Thoracic aorta (tissue), 2 donors: Measurements from ENCODE around the gene MBD3L4. TPM values are rescaled to one million over a fixed set of nuclear protein-coding genes. Genes with fewer than 3 reads are reported as not detected.

Experiments
- ATAC-seq: fragments of 150-250 bp; one replicate; pipeline ENCODE4 v1.8.0; 2017; ENCODE audit warnings: low read depth; ENCODE audit not compliant: insufficient number of reproducible peaks, low FRiP score
- DNase-seq: peaks from one replicate; pipeline ENCODE4 v3.0.0-alpha.2; 2020; ENCODE audit warnings: low spot score
- H3K27ac ChIP-seq, 2 donors: fragments of 200-600 bp; sonication (generic); 1 replicate in 1 of 2; 2 replicates in 1 of 2; pipeline ENCODE4 v1.5.1; 2016; ENCODE audit warnings: mild to moderate bottlenecking in 2 of 2, moderate library complexity in 2 of 2
- H3K27me3 ChIP-seq: fragments of 200-600 bp; sonication (generic); replicated peaks from 2 replicates; pipeline ENCODE4 v1.6.0; 2016; ENCODE audit warnings: mild to moderate bottlenecking; ENCODE audit not compliant: insufficient read depth
- H3K36me3 ChIP-seq: fragments of 200-600 bp; sonication (generic); one replicate; pipeline ENCODE4 v1.5.1; 2016
- H3K4me1 ChIP-seq, 2 donors: fragments of 200-600 bp; sonication (generic); 1 replicate in 1 of 2; 2 replicates in 1 of 2; pipeline versions ENCODE4 v1.5.1 to v1.6.0; 2016; ENCODE audit warnings: low read depth in 2 of 2, mild to moderate bottlenecking in 1 of 2; ENCODE audit not compliant: control insufficient read depth in 1 of 2
- H3K4me3 ChIP-seq: fragments of 200-600 bp; sonication (generic); 2 replicates; pipeline ENCODE4 v1.5.1; 2016; ENCODE audit warnings: mild to moderate bottlenecking
- H3K9me3 ChIP-seq: fragments of 200-600 bp; sonication (generic); 2 replicates; pipeline ENCODE4 v1.5.1; 2016
- total RNA-seq, 2 donors: library from RNA; depleted of rRNA; stranded (reverse); fragments of >200 nt; gene quantifications; one replicate each; pipeline versions ENCODE4 v1.1.0 to v1.2.3, GENCODE V29; 2016
- TF ChIP-seq, protein P1 (sequence below): fragments of 200-600 bp; sonication (generic); IDR thresholded peaks from one replicate; pipeline ENCODE4 v1.5.1; 2019; ENCODE audit warnings: antibody characterized with exemption

Gene MBD3L4
- total RNA-seq, 2 donors from 2014 or later: not detected

DNA sequence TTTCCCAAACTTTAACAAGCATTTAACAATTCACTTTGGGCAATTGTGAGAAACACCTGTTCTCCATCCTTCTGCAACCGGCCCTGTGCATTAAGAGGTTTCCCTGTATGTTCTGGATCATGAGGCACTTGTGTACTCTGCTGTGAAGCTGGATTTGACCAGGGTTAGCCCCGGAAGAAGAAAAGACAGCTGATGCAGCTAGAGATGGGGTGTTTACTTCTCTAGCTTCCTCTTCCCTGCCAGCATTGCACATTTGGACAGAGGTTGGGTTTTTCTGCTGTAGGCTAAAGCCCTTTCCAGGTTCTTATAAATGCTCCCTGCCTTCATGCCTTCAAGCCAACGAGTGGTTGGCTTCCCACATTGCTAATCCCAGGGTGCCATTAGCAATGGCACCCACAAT is 39.6 kb downstream of the MBD3L4 start:
- ATAC-seq: no peak
- TF ChIP-seq, protein P1, sequence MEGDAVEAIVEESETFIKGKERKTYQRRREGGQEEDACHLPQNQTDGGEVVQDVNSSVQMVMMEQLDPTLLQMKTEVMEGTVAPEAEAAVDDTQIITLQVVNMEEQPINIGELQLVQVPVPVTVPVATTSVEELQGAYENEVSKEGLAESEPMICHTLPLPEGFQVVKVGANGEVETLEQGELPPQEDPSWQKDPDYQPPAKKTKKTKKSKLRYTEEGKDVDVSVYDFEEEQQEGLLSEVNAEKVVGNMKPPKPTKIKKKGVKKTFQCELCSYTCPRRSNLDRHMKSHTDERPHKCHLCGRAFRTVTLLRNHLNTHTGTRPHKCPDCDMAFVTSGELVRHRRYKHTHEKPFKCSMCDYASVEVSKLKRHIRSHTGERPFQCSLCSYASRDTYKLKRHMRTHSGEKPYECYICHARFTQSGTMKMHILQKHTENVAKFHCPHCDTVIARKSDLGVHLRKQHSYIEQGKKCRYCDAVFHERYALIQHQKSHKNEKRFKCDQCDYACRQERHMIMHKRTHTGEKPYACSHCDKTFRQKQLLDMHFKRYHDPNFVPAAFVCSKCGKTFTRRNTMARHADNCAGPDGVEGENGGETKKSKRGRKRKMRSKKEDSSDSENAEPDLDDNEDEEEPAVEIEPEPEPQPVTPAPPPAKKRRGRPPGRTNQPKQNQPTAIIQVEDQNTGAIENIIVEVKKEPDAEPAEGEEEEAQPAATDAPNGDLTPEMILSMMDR: no peak
- no peak overlapping the region for H3K27ac ChIP-seq
- no peaks in the 10 kb centered on the region for H3K4me1 ChIP-seq
- DNase-seq: no peak
- no peaks in the 10 kb centered on the region for H3K36me3 ChIP-seq
- H3K9me3 ChIP-seq: no peaks in the 10 kb centered on the region
- no peak overlapping the region for H3K4me3 ChIP-seq
- no peaks in the 10 kb centered on the region for H3K27me3 ChIP-seq

DNA sequence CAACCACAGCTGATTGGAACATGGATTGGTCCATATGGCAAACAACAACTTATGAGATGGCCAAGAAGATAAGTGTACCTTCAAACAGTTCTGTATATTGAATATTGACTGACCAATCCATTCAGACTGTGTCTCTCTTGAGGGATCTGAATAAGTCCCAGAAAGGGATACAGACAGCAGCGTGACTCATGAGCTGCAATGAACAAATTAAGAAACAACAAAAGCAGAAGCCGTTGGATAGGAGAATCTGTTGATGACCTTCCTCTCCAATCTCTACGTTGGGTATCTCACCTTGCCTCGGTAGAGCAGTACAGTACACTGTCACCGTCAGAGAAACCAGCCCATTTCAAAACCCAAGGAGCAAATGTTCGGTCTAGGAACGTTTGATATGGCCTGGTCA is 40.0 kb downstream of the MBD3L4 start:
- DNase-seq (no peak), ATAC-seq (no peak)
- TF ChIP-seq, protein P1: no peak
- no peak overlapping the region for H3K4me3 ChIP-seq
- H3K27me3 ChIP-seq: no peaks in the 10 kb centered on the region
- H3K27ac ChIP-seq: no peak overlapping the region
- no peaks in the 10 kb centered on the region for H3K4me1 ChIP-seq
- no peaks in the 10 kb centered on the region for H3K36me3 ChIP-seq
- no peaks in the 10 kb centered on the region for H3K9me3 ChIP-seq

DNA sequence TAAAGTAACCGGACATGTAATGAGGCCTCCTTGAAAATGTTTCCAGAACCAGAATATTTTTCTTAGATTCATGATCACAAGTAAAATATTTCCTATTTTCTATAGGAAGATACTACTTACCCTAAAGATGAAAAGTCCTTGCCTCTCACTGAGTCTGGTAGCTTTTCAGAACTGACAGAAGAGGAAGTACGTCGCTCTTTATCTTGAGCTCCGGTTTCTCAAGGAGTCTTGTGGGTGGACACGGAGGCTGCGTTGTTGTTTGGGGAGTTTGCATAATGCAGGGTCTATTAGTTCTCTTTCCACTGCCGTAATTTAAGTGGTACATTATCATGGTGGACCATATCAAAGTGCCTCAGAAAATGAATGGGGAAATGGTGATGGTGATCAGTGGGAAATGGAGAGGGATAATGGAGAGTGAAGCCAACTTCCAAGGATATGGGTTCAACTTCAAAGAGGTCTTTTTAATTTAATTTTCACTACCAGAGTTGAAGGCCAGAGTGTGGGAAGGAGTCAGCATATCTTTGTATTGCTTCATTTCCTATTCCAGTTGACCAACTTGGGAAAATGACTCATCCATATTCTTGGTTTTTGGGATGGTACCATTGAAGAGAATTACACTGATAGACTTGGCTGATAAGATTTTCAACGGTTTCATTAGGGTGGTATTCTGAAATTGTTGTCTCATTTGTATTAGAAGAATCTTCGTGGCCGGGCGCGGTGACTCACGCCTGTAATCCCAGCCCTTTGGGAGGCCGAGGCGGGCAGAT is 42.1 kb downstream of the MBD3L4 start:
- no peaks in the 10 kb centered on the region for H3K4me1 ChIP-seq
- H3K36me3 ChIP-seq: no peaks in the 10 kb centered on the region
- H3K9me3 ChIP-seq: no peaks in the 10 kb centered on the region
- no peaks in the 10 kb centered on the region for H3K27me3 ChIP-seq
- ATAC-seq (no peak), DNase-seq (no peak)
- H3K4me3 ChIP-seq: no peak overlapping the region
- TF ChIP-seq, protein P1: no peak
- no peak overlapping the region for H3K27ac ChIP-seq

DNA sequence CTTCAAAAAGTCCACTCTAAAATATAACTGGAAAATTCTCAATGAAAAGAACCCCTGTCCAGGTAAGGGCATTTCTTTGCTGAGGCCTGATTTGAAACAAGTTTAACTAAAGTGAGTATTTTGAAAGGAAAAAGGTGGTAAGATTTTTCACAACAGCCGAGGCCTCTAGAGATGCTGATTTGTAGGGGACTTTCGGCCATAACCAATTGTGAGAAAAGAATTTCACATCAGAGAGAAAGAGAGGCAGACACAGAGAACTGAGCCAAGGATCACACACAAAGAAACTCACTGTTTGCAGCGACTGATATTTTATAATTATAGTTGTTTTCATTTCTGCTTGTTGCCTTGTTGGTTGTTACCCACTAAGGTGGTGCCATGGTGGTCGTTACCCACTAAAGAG is 43.2 kb downstream of the MBD3L4 start:
- TF ChIP-seq, protein P1: no peak
- Histone ChIP-seq H3K4me3 (no peak overlapping the region), H3K9me3 (no peaks in the 10 kb centered on the region), H3K4me1 (no peaks in the 10 kb centered on the region), H3K36me3 (no peaks in the 10 kb centered on the region), H3K27me3 (no peaks in the 10 kb centered on the region), H3K27ac (no peak overlapping the region)
- ATAC-seq (no peak), DNase-seq (no peak)

DNA sequence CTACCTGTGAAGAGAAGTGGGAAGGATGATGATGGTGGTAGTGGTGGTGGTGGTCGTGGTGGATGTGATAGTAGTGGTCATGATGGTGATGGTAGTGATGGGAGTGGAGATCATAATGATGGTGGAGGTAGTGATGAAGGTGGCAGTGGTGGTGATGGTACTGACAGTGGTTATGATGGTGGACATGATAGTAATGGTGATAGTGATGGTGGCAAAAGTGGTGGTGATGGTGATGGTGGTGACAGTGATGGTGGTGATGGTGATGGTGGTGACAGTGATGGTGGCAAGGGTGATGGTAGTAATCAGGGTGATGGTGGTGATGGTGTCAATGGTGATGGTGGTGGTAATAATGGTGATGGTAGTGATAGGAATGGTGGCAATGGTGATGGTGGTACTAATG is 44.9 kb downstream of the MBD3L4 start:
- TF ChIP-seq, protein P1: no peak
- ATAC-seq: no peak

More for the DNA sequence above, 44.9 kb downstream of the MBD3L4 start:
- Histone ChIP-seq H3K27me3 (no peaks in the 10 kb centered on the region), H3K27ac (no peak overlapping the region), H3K4me1 (no peaks in the 10 kb centered on the region), H3K4me3 (no peak overlapping the region), H3K36me3 (no peaks in the 10 kb centered on the region), H3K9me3 (no peaks in the 10 kb centered on the region)
- DNase-seq: no peak
